Measurements from ENCODE around the gene RNF130. TPM values are rescaled to one million over a fixed set of nuclear protein-coding genes. Genes with fewer than 3 reads are reported as not detected.
A peak's percentile ranks its signal among the peaks of the same experiment; 100 is the strongest.

The RNF130 gene
- polyA plus RNA-seq, 1 donor from 2014 or later, result 48.7 TPM

DNA sequence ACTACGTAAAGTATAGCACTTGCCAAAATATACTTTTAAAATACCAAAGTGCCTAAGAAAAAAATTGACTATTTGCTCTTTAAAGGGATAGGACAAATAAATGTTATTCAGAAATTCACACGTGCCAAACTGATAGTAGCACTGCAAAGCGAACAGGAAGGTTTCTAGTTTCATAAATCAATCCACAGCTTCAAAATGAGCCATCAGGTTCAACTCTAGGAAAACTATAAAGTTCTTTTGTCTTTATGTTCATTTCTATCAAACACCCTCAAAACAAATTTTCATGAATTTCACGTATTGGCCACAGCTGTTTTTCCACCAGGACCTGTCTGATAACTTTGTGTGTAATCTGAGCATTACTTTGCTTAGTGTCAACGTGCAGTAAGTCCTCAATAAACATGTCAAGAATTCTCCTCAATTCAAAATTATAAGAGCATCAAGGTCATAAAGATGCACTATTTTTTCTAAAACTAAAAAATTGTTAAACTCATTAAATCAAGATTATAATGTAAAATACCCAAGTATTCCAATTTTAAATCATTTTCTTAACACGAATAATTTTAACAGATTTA is 3.0 kb downstream of the RNF130 start:
- TF ChIP-seq SMC3 (conservative IDR thresholded peaks at IDR 0.05; ENCODE audit: poor library complexity), result no peak
- TF ChIP-seq, protein P1, sequence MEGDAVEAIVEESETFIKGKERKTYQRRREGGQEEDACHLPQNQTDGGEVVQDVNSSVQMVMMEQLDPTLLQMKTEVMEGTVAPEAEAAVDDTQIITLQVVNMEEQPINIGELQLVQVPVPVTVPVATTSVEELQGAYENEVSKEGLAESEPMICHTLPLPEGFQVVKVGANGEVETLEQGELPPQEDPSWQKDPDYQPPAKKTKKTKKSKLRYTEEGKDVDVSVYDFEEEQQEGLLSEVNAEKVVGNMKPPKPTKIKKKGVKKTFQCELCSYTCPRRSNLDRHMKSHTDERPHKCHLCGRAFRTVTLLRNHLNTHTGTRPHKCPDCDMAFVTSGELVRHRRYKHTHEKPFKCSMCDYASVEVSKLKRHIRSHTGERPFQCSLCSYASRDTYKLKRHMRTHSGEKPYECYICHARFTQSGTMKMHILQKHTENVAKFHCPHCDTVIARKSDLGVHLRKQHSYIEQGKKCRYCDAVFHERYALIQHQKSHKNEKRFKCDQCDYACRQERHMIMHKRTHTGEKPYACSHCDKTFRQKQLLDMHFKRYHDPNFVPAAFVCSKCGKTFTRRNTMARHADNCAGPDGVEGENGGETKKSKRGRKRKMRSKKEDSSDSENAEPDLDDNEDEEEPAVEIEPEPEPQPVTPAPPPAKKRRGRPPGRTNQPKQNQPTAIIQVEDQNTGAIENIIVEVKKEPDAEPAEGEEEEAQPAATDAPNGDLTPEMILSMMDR (IDR thresholded peaks at IDR 0.05; ENCODE audit: poor library complexity, severe bottlenecking), result no peak
- TF ChIP-seq EP300 (conservative IDR thresholded peaks at IDR 0.05; ENCODE audit: poor library complexity, severe bottlenecking), result no peak
- TF ChIP-seq, protein P2, sequence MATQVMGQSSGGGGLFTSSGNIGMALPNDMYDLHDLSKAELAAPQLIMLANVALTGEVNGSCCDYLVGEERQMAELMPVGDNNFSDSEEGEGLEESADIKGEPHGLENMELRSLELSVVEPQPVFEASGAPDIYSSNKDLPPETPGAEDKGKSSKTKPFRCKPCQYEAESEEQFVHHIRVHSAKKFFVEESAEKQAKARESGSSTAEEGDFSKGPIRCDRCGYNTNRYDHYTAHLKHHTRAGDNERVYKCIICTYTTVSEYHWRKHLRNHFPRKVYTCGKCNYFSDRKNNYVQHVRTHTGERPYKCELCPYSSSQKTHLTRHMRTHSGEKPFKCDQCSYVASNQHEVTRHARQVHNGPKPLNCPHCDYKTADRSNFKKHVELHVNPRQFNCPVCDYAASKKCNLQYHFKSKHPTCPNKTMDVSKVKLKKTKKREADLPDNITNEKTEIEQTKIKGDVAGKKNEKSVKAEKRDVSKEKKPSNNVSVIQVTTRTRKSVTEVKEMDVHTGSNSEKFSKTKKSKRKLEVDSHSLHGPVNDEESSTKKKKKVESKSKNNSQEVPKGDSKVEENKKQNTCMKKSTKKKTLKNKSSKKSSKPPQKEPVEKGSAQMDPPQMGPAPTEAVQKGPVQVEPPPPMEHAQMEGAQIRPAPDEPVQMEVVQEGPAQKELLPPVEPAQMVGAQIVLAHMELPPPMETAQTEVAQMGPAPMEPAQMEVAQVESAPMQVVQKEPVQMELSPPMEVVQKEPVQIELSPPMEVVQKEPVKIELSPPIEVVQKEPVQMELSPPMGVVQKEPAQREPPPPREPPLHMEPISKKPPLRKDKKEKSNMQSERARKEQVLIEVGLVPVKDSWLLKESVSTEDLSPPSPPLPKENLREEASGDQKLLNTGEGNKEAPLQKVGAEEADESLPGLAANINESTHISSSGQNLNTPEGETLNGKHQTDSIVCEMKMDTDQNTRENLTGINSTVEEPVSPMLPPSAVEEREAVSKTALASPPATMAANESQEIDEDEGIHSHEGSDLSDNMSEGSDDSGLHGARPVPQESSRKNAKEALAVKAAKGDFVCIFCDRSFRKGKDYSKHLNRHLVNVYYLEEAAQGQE (IDR thresholded peaks at IDR 0.05; ENCODE audit: borderline replicate concordance), result no peak
- no peak for TF ChIP-seq RAD21 (conservative IDR thresholded peaks at IDR 0.05)
- no peak for TF ChIP-seq POLR2AphosphoS5 (IDR thresholded peaks at IDR 0.05)
- Histone ChIP-seq H3K9ac (ENCODE audit: low read length) (peak overlapping the region; percentile 18), H3K36me3 (ENCODE audit: insufficient read depth, low read length) (no peaks in the 10 kb centered on the region), H4K20me1 (ENCODE audit: insufficient read depth) (peaks cover 11% of the 10 kb centered on the region), H3K27me3 (ENCODE audit: insufficient read depth, low read depth, low read length) (no peaks in the 10 kb centered on the region), H3K27ac (ENCODE audit: low read length) (no peak overlapping the region), H3F3A (ENCODE audit: insufficient read depth, low read length, poor library complexity, severe bottlenecking) (no peaks in the 10 kb centered on the region), H3K79me2 (replicated peaks; ENCODE audit: insufficient read depth, low read length) (peaks cover 74% of the 10 kb centered on the region), H3K9me2 (ENCODE audit: insufficient read depth, low read length) (no peaks in the 10 kb centered on the region), H3K4me3 (ENCODE audit: low read length) (peak overlapping the region; percentile 96), H2AFZ (ENCODE audit: low read depth, low read length) (no peak overlapping the region), H3K4me2 (ENCODE audit: low read length) (peak overlapping the region; percentile 97), H3K9me3 (ENCODE audit: low read length) (no peaks in the 10 kb centered on the region)

DNA sequence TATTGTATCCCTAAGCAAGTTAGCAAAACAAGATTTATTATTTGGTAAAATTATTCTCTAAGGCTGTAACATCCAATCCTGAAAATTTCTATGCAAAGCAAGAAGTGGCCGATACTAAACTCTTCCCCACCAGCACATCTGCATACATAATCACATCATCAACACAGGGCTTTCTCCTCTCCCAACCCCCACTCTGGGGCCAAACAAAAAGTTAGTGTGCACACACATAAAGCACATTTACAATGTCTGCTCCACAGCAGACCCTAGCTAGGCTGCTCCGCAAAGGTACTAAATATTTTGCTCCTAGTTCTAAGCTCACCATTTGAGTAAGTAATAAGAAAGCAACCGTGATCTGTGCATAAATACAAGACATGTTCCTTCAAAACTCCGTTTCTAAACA is 3.6 kb downstream of the RNF130 start:
- Histone ChIP-seq H3K4me2 (ENCODE audit: low read length) (peak overlapping the region; percentile 97), H3K36me3 (ENCODE audit: insufficient read depth, low read length) (no peaks in the 10 kb centered on the region), H3K27ac (ENCODE audit: low read length) (no peak overlapping the region), H4K20me1 (ENCODE audit: insufficient read depth) (peaks cover 11% of the 10 kb centered on the region), H3K9me3 (ENCODE audit: low read length) (no peaks in the 10 kb centered on the region), H3K27me3 (ENCODE audit: insufficient read depth, low read depth, low read length) (no peaks in the 10 kb centered on the region), H3K9ac (ENCODE audit: low read length) (peak overlapping the region; percentile 18), H3K79me2 (replicated peaks; ENCODE audit: insufficient read depth, low read length) (peaks cover 80% of the 10 kb centered on the region), H3K4me3 (ENCODE audit: low read length) (peak overlapping the region; percentile 96), H2AFZ (ENCODE audit: low read depth, low read length) (no peak overlapping the region), H3K9me2 (ENCODE audit: insufficient read depth, low read length) (no peaks in the 10 kb centered on the region), H3F3A (ENCODE audit: insufficient read depth, low read length, poor library complexity, severe bottlenecking) (no peaks in the 10 kb centered on the region)
- no peak for TF ChIP-seq EP300 (conservative IDR thresholded peaks at IDR 0.05; ENCODE audit: poor library complexity, severe bottlenecking)
- TF ChIP-seq TAF1 (IDR thresholded peaks at IDR 0.05; ENCODE audit: low read depth), result no peak
- no peak for TF ChIP-seq SMC3 (conservative IDR thresholded peaks at IDR 0.05; ENCODE audit: poor library complexity)

DNA sequence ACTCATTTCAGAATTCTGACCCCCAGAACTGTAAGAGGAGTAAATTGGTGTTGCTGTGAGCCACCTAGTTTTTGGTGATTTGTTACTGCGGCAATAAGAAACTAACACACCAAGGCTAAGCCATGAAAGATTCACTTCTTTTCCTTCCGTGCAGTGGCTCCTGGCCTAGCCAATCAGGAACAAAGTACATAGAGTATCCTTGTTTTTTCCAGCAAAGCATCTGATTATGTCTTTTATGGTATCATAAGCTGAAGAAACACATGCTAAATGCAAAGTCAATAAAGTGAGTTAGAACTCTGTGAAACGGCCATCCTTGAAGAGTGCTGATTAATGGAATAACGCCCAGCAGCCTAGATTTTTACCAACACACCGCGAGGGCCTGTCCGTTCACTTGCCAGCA is 11.4 kb downstream of the RNF130 start:
- H3K79me2 ChIP-seq (replicated peaks; ENCODE audit: insufficient read depth, low read length), result peaks cover 97% of the 10 kb centered on the region
- H3F3A ChIP-seq (ENCODE audit: insufficient read depth, low read length, poor library complexity, severe bottlenecking), result no peaks in the 10 kb centered on the region
- H3K9me2 ChIP-seq (ENCODE audit: insufficient read depth, low read length), result no peaks in the 10 kb centered on the region
- H3K27me3 ChIP-seq (ENCODE audit: insufficient read depth, low read depth, low read length), result no peaks in the 10 kb centered on the region
- H3K4me3 ChIP-seq (ENCODE audit: low read length), result no peak overlapping the region
- H3K4me2 ChIP-seq (ENCODE audit: low read length), result no peak overlapping the region
- no peak overlapping the region for H3K9ac ChIP-seq (ENCODE audit: low read length)
- H3K27ac ChIP-seq (ENCODE audit: low read length), result no peak overlapping the region
- no peaks in the 10 kb centered on the region for H3K9me3 ChIP-seq (ENCODE audit: low read length)
- H3K36me3 ChIP-seq (ENCODE audit: insufficient read depth, low read length), result peaks cover 5% of the 10 kb centered on the region
- TF ChIP-seq RAD21 (conservative IDR thresholded peaks at IDR 0.05) (no peak), POLR2AphosphoS5 (IDR thresholded peaks at IDR 0.05) (no peak), TAF1 (IDR thresholded peaks at IDR 0.05; ENCODE audit: low read depth) (no peak), EZH2 (IDR thresholded peaks at IDR 0.05; ENCODE audit: borderline replicate concordance, insufficient read depth, low read length, poor library complexity, severe bottlenecking) (no peak), MXI1 (conservative IDR thresholded peaks at IDR 0.05; ENCODE audit: poor library complexity, severe bottlenecking) (no peak), EP300 (conservative IDR thresholded peaks at IDR 0.05; ENCODE audit: poor library complexity, severe bottlenecking) (no peak), SMC3 (conservative IDR thresholded peaks at IDR 0.05; ENCODE audit: poor library complexity) (no peak)
- TF ChIP-seq, protein P1 (IDR thresholded peaks at IDR 0.05; ENCODE audit: poor library complexity, severe bottlenecking), result no peak
- TF ChIP-seq, protein P2 (IDR thresholded peaks at IDR 0.05; ENCODE audit: borderline replicate concordance), result no peak
- no peak overlapping the region for H2AFZ ChIP-seq (ENCODE audit: low read depth, low read length)
- peaks cover 4% of the 10 kb centered on the region for H4K20me1 ChIP-seq (ENCODE audit: insufficient read depth)

Measured in neural cell (in vitro differentiated cells).